CD4-positive, alpha-beta T cell treated with Interleukin-17A for 1 hour (primary cell): ENCODE results near the gene ZCCHC7.
A peak's percentile ranks its signal among the peaks of the same experiment; 100 is the strongest.
"Not testable (repeated sequence)": the region's sequence is repeated elsewhere in the genome, so short reads cannot be mapped to it uniquely, and the experiment has no call there.

Experiments
- DNase-seq: peaks from one replicate; pipeline ENCODE4 v3.0.0-alpha.2; 2020

ZCCHC7 gene

DNA sequence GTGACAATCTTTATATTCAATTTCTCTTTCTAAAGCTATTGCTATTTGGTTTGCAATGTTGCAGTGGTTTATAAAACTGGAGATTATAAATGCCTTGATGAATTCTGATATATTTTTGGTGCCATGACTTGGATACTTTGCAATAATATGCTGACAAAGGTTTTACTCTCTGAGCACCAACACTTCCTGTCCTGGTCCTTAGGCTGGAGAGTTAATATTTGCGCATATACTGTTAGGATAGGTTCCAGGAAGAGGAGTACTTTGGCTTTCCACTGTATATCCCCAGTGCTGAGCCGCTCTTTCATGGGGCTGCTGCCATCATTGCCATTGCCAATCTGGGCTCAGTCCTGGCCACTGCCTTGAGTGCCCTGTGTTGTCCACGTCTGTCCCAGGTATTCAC is 139.6 kb downstream of the ZCCHC7 start:
- no peak for DNase-seq

DNA sequence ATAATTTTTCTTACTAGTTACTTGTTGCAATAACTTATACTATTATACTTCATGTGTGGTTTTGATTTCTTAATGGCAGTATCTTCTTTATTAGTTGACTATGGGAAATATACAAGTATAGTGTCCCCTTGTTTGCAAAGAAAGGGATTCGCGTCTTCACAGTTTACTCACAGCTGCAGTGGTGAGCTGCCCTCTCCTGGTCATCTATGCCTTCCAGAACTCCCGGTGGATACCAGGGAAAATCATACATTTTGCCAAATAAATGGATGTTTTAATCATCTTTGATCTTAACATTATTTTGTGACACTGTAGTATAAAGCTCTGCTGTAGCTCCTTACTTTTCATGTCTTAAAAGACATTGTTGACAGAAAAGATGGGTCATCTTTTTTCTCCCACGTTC is 142.0 kb downstream of the ZCCHC7 start:
- DNase-seq = no peak

DNA sequence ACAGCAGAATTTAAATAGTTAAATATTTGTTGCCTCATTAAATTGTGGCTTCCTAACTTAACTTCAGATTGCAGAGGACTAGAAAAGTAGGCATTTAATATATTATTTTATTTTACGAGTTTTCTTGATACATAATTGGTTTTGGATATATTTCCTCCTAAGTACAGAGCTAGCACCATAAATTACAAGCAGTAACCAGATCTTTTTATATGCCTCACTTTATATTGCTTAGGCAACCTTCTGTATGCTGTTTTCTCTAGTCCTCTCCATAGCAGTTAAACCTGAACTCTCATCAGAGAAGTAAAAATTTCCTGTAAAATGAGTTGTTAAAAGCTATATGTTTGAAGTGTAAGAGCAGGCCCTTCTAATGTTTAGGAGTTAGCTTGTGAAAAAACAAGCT is 144.2 kb downstream of the ZCCHC7 start:
- no peak for DNase-seq

DNA sequence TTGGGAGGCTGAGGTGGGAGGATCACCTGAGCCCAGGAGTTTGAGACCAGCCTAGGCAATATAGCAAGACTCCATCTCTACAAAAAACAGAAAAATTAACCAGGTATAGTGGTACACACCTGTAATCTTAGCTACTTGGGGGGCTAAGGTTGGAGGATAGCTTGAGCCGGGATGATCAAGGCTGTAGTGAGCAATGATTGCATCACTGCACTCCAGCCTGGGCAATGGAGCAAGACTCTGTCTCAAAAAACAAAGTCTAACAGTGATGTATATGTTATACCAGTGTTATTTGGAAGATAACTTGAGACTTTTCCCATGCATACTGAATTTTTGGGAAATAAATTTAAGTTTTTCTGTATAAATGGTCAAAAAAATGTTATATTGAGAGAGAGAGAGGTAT is 146.3 kb downstream of the ZCCHC7 start:
- no peak for DNase-seq

DNA sequence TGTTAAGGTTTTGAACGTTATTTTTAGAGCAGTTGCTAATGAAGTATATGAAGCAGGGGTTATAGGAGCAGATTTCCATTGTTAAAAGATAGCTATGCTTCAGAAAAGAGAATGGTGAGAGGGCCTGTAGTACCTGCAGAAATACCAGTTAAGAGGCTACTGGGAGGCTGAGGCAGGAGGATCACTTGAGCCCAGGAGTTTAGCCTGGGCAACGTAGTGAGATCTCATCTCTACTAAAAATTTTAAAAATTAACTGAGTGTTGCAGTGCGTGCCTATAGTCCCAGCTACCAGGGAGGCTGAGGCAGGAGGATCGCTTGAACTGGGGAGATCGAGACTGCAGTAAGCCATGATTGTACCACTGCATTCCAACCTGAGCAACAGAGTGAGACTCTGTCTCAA is 148.8 kb downstream of the ZCCHC7 start:
- no peak for DNase-seq

DNA sequence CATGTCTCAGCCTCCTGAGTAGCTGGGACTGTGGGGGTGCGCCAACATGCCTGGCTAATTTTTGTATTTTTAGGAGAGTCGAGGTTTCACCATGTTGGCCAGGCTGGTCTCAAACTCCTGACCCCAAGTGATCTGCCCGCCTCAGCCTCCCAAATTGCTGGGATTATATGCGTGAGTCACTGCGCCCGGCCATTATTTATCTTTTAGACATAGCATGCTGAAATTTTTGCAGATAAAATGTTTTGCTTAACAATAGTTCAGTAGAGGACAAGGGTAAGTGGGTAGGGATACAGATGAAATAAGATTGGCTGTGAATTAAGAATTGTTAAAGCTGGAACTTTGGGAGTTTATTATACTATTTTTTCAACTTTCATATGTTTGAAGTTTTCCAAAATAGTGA is 151.3 kb downstream of the ZCCHC7 start:
- DNase-seq = no peak

DNA sequence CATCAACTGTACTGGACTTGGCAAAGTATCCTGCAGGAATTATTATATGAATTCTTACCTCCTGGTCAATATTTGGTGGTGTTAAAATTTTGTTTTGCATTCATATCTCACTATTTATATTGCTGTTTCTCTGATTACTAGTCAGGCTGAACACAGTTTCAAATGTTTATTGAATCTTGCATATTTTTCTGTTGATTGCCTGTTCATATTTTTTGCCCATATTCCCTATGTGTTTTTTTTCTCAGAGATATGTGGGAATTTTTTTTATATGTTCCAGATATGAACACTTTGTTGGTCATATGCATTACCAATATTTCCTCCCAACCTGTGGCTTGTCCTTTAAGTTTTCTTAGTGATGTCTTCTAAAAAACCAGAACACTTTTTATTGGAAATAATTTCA is 153.2 kb downstream of the ZCCHC7 start:
- DNase-seq = no peak

DNA sequence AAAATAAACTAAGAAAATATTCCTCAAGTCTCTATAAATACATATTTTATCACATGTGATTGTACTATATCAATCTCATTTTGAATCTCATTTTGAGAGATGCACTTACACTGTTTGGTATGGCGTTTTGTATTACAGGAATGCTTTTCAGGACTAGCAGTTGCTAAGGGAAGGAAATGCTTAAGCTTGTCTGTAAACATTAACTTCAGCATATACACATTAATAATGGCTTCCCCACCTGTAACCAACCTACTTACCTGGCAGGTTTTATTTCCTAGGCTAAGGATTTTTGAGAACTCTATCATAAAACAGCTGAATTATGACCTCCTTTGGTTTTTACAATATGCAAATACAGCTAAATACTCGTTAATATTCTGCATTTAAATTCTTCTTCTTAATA is 161.2 kb downstream of the ZCCHC7 start:
- DNase-seq = no peak

DNA sequence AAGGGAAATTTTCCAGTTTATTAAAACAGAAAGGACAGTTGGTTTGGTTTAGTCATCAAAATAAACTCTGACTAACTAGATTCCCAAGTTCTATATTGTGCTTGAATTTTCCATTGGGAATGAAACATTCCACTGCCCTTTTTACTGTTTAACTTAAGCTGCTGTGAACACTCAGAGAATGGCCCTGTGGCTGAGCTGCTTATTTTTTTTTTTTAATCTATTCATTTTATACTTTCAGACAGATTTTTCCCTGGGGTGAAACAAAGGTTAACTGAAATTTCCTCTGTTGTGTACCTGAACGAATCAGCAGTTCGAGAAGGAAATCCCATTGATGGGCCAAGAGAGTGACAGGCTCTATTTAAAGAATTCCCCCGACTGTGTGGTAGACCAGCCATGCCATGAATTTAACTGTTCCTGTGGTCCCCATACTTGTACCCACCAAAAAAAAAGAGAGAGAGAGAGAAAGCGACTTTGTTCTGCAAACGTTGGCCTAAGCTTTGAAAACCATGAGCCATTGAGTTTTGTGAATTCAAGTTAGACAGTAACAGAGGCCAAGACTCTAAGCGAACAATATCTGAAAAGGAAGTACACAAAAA is 163.5 kb downstream of the ZCCHC7 start:
- no peak for DNase-seq

DNA sequence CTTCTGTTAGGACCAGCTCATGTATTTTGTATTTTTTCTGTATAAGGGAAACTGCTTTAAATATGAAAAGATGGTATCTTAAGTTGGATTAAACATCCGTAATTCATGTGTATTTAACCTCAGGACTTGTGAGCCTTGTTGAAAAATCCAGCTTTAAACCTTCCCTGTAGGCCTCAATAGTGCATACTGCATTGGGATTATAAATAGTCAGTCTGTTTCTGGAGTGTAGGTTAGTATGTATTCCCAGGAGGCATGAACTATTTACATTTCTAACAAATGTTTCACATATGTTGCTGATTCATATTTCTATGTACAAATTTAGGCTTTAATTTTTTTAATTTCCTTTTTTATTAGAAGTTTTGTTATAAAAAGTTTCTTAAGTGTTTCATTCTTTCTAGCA is 164.3 kb downstream of the ZCCHC7 start:
- DNase-seq = no peak

DNA sequence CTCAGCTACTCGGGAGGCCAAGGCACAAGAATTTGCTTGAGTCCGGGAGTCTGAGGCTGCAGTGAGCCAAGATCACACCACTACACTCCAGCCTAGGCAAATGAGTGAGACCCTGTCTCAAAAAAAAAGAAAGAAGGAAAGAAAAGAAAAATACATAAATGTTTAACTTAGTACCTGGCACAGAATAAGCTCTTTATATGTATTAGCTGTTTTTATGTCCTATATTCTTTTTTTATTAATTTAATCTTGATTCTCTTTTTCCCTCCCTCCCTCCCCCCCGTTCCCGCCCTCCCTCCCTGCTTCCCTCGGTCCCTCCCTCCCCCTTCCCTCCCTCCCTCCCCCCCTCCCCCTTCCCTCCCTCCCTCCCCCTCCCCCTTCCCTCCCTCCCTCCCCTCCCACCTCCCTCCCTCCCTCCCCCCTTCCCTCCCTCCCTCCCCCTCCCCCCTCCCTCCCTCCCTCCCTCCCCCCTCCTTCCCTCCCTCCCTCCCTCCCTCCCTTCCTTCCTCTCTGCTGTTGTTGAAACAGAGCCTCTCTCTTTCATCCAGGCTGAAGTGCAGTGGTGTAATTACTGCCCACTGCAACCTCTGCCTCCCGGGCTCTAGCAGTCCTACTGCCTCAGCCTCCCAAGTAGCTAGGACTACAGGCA is 166.3 kb downstream of the ZCCHC7 start:
- no peak for DNase-seq

DNA sequence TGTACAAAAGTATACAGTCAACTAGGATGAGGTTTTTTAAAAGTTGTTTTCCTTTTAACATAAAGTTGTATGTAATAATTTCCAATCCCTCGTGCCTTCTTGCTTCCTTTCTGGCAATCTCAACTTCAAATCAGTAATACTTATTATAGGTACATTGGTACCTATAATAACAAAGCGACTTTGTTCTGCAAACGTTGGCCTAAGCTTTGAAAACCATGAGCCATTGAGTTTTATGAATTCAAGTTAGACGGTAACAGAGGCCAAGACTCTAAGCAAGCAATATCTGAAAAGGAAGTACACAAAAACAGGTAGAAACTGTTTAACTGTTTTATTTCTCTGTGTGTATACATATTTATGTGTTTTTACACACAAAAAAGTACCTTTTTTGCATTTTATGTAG is 166.9 kb downstream of the ZCCHC7 start:
- DNase-seq = no peak

DNA sequence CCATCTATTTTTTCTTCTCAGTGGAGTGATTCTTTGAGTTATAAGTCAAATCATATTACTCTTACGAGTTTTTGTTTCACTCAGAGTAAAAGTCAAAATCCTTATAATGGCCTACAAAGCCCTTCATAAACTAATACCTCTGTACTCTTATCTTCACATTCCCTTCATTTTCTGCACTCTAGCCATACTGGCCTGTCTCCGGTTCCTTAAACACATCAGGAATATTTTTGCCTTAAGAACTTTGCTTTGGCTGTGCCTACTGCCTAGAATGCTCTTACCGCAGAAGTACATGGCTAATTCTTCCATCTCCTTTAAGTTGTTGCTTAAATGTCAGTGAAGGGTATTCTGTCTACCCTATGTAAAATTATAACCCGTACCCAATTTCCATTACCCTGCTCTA is 169.3 kb downstream of the ZCCHC7 start:
- DNase-seq = no peak

DNA sequence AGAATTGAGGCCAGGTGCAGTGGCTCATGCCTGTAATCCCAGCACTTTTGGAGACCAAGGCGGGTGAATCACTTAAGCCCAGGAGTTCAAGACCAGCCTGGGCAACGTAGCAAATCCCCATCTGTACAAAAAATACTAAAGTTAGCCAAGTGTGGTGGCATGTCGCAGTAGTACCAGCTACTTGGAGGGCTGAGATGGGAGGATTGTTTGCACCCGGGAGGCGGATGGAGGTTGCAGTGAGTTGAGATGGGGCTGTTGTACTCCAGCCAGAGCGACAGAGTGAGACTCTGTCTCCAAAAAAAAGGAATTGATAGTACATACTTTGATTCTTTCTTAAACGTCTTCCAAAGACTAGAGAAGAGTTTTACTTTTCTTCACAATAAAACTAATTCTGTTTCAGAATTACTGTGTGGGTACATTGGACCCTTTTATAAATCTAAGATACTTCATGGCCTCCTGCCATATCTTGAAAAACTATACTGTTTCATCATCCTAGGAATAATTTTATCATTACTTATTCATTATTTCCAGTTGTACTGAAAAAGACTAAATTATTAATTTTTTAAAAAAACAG is 170.1 kb downstream of the ZCCHC7 start:
- DNase-seq = no peak

DNA sequence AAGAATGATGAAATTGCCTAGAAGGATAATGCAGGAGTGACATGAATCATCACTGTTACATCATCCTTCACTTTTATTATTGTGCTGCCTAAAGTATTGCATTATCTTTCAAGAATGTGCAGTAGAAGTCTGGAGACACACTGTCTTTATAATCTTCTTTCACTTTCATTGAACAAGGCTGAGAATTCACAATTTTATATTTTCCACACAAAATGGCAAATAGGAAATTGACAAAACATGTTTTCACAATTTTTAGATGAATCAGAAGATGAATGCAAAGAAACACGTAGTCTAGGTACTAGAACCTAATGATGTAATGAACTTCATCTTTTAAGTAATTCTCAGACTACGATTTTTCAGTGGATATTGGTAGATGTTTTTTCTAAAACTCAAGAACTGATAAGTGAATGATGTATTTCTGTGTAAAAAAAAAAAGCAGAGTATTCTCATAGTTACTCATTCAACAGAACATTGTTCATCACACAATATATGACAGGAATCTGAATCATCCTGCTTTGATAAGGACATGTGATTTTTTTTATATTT is 170.6 kb downstream of the ZCCHC7 start:
- DNase-seq = no peak

DNA sequence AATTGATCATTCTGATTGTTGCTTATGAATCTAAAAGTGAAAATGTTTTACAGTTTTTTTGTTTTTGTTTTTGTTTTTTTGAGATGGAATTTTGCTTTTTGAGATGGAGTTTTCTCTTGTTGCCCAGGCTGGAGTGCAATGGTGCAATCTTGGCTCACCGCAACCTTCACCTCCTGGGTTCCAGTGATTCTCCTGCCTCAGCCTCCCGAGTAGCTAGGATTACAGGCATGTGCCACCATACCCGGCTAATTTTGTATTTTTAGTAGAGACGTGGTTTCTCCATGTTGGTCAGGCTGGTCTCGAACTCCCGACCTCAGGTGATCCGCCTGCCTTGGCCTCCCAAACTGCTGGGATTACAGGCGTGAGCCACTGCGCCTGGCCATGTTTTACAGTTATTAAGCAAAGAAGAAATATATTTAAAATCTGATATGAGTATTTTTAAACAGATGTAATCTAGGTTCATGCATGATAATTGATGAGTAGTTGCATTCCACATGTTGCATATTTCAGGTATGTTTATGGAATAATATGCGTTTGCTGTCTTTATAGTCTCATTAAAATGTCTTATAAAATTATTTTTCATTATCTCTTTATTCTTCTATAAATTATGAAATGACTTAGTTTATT is 171.4 kb downstream of the ZCCHC7 start:
- not testable (repeated sequence) for DNase-seq

DNA sequence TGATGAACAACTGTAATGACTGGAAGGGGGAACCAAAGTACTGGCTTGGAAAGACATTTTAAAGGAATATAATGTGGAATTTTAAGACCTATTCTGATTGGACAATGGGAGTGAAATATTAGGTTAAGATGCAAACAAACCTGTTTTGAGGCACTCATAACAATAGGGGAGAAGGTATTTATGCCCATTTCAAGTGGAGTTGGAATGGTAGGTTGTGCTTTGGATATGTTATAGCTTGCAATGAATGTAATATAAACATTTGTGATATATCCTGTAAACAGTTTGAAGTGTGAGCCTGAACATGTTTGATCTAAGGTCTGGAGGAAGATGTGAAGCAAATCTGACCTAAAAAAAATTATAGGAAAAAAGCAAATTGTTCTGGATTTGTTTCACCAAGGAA is 172.5 kb downstream of the ZCCHC7 start:
- DNase-seq = no peak

DNA sequence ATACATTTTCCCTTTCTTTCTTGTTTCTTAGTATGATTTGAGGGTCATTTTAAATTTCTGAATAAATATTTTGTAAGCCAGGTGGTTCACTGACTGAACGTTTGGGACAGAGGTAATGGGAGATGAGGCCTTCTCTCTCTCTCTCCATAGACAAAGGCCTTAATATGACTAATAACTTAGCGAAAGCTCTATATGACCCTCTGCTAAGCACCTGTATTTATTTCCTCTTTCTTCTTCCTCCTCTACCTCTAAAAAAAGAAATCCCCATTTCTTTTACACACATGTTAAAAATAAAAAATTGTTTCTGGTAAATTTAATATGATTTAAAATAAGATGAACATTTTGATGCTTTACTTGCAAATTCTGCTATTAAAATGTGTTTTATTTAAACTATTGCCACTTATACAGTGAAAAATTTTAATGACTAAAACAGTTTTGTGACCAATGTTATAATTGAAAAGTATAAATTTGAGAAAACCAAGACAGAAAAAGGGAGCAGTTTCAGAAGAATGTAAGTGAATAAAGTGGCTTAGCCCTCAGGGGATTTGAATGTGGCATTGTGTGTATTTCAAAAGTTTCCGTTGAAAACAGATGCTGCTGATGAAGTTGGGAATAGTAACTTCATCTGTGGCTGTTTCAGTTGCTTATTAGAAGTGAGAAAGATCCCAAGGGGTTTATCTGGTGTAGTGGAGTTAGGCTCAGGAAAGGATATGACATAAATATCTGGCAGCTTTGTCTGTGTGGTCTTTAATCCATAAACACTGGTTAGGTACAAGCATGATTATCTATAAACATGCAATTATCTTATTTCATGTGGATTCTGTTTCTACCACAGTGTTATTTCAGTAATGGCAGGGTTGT is 173.5 kb downstream of the ZCCHC7 start:
- no peak for DNase-seq

DNA sequence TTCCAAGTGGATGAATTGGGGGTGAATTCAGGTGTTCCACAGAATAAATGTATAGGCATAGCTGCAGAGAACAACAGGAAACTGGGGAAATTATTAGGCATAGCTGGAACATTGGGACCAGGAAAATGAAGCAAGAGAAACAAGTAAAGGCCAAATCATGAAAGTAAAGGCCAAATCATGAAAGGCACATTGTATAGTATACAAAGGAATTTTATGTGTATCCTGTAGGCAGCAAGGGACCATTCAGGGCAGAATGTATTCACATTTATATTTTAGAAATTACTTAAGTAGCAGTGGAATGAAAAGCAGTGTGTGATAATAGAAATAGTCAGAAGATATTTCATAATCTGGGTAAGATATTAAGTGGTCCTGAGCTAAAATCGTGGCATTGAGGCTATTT is 174.8 kb downstream of the ZCCHC7 start:
- no peak for DNase-seq

DNA sequence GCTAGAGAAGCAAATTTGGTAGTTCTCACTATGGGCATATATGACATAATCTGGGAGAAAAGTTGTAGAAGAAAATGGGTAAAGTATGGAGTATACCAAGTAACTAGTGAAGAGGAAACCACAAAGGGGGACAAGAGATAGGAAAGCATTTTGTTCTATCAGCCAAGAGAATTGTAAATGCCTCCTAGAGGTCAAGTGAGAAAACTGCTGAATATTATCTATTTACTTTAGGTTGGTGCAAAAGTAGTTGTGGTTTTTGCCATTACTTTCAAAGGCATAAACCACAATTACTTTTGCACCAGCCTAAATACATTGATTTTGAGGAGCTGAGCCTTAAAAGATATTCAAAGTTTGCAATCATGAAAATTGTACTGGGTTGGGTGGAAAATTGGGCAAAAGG is 175.4 kb downstream of the ZCCHC7 start:
- DNase-seq = peak; percentile 6

DNA sequence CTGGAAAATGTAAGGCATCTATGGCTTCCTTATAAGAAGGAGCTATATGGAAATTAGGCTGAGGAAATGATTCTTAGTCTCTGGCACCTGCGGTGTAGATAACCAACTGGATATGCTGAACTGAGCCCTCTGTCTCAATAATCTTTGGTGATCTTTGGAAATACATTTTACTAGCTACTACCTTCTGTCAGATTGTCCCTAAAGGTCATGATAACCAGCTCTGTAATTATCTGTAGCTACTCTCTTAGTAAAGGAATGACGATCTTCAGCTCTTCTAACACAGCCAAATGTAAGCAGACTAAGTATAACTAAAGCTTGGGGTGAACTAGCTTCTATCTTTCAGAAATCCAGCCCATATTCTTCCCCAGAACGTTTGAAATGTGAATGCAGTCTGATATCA is 177.2 kb downstream of the ZCCHC7 start:
- DNase-seq = no peak

DNA sequence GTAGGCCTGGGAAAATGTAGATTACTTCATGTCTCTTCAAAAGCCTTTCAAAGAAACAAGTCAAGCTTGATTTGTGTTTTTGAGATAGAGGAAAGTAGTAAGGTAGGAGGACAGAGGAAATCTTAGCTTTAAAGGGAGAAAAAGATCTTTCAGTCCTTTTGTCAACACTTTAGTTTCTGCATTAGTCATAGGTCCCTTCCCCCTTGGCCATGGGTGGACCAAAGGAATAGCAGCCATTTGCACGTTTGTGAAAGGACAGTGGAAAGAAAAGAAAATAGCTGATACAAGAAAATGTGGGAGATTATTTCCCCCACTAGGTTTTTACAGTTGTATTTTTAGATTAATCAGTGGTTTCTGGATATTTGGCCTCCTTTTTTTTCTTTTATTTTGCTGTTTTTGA is 180.2 kb downstream of the ZCCHC7 start:
- no peak for DNase-seq
